ENCODE results near the gene LGALS4. TPM values are rescaled to one million over a fixed set of nuclear protein-coding genes. Genes with fewer than 3 reads are reported as not detected.
"Not testable (repeated sequence)": the region's sequence is repeated elsewhere in the genome, so short reads cannot be mapped to it uniquely, and the experiment has no call there.

LGALS4 gene, protein sequence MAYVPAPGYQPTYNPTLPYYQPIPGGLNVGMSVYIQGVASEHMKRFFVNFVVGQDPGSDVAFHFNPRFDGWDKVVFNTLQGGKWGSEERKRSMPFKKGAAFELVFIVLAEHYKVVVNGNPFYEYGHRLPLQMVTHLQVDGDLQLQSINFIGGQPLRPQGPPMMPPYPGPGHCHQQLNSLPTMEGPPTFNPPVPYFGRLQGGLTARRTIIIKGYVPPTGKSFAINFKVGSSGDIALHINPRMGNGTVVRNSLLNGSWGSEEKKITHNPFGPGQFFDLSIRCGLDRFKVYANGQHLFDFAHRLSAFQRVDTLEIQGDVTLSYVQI
- 2.7 and 3.7 TPM in 2 replicates for total RNA-seq
- long read RNA-seq, partial matches to known transcripts = 0 of 2 reads
- long read RNA-seq, other reads (novel, unspliced or antisense) = 1 of 2 reads

DNA sequence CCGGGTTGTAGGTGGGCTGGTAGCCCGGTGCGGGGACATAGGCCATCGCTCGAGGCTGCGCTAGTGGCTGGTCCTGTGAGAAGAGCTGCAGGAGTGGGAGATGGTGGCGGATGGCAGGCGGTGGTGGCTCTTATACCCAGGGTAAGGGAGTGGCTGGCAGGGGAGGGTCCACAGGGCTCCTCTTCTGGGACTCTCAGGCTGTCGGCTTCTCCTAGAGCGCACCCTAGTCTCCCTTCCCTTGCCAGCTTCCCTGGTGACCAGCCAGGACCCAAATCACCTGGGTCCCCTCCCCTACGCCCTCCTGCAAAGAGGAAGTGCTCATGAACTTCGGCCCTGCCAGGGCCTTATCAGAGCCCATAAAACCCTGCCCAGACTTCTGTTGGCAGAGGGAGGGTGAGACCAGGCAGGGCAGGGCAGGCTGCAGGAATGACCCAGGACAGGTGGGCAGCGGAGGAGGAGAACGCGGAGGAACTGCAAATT, at the start of gene LGALS4:
Gene LGALS4 (minus strand): TSS at position 105 of the 480 bp plus-strand sequence. CDS start 59 bp downstream, at position 46.
- H3K27ac Mint-ChIP-seq = peak within 1 kb of the TSS; percentile 24
- H3K27me3 Mint-ChIP-seq = no peaks in the 10 kb centered on the region

DNA sequence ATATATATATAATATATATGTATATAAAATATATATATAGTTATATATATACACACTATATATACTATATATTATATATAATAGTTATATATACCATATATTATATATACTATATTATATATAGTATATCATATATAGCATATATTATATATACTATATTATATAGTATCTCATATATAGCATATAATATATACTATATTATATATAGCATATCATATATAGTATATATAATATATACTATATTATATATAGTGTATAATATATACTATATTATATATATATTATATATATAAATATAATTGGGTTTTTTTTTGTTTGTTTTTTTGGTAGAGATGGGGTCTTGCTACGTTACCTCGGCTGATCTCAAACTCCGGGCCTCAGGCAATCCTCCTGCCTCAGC, 48.6 kb upstream of the LGALS4 start:
- DNase-seq (ENCODE audit: low spot score, unreplicated experiment) = no peak
- Mint-ChIP-seq H3K4me1 (ENCODE audit: low read depth) (peaks cover 14% of the 10 kb centered on the region), H3K27me3 (no peaks in the 10 kb centered on the region), H3K9me3 (ENCODE audit: low read depth) (peaks cover 4% of the 10 kb centered on the region), H3K4me3 (ENCODE audit: low read depth) (no peak overlapping the region), H3K27ac (no peak overlapping the region), H3K36me3 (ENCODE audit: insufficient read depth) (peaks cover 2% of the 10 kb centered on the region)
- TF ChIP-seq, protein P1, sequence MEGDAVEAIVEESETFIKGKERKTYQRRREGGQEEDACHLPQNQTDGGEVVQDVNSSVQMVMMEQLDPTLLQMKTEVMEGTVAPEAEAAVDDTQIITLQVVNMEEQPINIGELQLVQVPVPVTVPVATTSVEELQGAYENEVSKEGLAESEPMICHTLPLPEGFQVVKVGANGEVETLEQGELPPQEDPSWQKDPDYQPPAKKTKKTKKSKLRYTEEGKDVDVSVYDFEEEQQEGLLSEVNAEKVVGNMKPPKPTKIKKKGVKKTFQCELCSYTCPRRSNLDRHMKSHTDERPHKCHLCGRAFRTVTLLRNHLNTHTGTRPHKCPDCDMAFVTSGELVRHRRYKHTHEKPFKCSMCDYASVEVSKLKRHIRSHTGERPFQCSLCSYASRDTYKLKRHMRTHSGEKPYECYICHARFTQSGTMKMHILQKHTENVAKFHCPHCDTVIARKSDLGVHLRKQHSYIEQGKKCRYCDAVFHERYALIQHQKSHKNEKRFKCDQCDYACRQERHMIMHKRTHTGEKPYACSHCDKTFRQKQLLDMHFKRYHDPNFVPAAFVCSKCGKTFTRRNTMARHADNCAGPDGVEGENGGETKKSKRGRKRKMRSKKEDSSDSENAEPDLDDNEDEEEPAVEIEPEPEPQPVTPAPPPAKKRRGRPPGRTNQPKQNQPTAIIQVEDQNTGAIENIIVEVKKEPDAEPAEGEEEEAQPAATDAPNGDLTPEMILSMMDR (IDR thresholded peaks at IDR 0.05; ENCODE audit: unreplicated experiment) = no peak

More for the DNA sequence above, at the start of gene LGALS4:
- Mint-ChIP-seq H3K4me3 (ENCODE audit: low read depth) (no peak within 1 kb of the TSS), H3K36me3 (ENCODE audit: insufficient read depth) (peaks cover 10% of the 10 kb centered on the region), H3K4me1 (ENCODE audit: low read depth) (peaks cover 5% of the 10 kb centered on the region), H3K9me3 (ENCODE audit: low read depth) (no peaks in the 10 kb centered on the region)
- TF ChIP-seq, protein P1 (IDR thresholded peaks at IDR 0.05; ENCODE audit: unreplicated experiment) = no peak
- DNase-seq (ENCODE audit: low spot score, unreplicated experiment) = no peak

DNA sequence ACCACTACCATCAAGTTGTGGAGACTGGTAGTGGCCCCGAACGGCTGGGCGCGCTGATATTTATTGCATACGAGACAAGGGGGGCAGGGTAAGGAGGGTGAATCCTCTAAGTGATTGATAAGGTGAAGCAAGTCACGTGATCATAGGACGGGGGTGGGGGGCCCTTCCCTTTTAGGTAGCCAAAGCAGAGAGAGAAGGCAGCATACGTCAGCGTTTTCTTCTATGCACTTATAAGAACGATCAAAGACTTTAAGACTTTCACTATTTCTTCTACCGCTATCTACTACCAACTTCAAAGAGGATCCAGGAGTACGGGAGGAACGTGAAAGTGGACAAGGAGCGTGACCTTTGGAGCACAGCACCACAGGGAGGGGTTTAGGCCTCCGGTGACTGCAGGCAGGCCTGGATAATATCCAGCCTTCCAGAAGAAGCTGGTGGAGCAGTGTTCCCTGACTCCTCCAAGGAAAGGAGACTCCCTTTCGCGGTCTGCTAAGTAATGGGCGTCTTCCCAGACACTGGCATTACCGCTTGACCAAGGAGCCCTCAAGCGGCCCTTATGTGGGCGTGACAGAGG, 47.0 kb upstream of the LGALS4 start:
- H3K4me3 Mint-ChIP-seq (ENCODE audit: low read depth); H3K36me3 Mint-ChIP-seq (ENCODE audit: insufficient read depth); H3K27me3 Mint-ChIP-seq; H3K9me3 Mint-ChIP-seq (ENCODE audit: low read depth); DNase-seq (ENCODE audit: low spot score, unreplicated experiment): not testable (repeated sequence)
- Mint-ChIP-seq H3K4me1 (ENCODE audit: low read depth) (peaks cover 14% of the 10 kb centered on the region), H3K27ac (peak overlapping the region; percentile 24)

DNA sequence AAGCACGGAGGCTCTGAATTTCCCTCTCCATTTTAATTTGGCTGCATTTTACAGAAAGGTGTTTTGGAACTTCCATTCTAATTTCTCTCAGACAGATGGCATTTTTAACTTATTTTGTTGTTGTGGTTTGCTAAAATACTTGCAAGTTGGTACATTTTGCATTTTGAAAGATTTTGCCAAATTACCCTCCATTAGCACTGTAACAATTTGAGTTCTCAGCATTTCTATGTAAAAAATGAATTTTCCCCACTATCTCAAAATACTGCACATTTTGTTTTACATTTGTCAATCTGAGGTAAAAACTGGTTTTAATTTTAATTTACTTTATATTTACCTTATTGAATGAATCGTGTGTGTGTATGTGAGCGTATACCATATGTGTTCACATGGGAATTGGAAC, 44.1 kb upstream of the LGALS4 start:
- Mint-ChIP-seq H3K27ac (no peak overlapping the region), H3K36me3 (ENCODE audit: insufficient read depth) (peaks cover 2% of the 10 kb centered on the region), H3K4me1 (ENCODE audit: low read depth) (peaks cover 12% of the 10 kb centered on the region), H3K4me3 (ENCODE audit: low read depth) (no peak overlapping the region), H3K27me3 (no peaks in the 10 kb centered on the region), H3K9me3 (ENCODE audit: low read depth) (peaks cover 4% of the 10 kb centered on the region)
- no peak for DNase-seq (ENCODE audit: low spot score, unreplicated experiment)
- TF ChIP-seq, protein P1 (IDR thresholded peaks at IDR 0.05; ENCODE audit: unreplicated experiment) = no peak

DNA sequence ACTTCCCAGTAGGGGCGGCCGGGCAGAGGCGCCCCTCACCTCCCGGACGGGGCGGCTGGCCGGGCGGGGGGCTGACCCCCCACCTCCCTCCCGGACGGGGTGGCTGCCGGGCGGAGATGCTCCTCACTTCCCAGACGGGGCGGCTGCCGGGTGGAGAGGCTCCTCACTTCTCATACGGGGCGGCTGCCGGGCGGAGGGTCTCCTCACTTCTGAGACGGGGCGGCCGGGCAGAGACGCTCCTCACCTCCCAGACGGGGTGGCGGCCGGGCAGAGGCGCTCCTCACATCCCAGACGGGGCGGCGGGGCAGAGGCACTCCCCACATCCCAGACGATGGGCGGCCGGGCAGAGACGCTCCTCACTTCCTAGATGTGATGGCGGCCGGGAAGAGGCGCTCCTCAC, 43.0 kb upstream of the LGALS4 start:
- DNase-seq (ENCODE audit: low spot score, unreplicated experiment) = not testable (repeated sequence)

DNA sequence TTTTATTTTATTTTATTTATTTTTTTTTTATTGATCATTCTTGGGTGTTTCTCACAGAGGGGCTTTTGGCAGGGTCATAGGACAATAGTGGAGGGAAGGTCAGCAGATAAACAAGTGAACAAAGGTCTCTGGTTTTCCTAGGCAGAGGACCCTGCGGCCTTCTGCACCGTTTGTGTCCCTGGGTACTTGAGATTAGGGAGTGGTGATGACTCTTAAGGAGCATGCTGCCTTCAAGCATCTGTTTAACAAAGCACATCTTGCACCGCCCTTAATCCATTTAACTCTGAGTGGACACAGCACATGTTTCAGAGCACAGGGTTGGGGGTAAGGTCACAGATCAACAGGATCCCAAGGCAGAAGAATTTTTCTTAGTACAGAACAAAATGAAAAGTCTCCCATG, 42.2 kb upstream of the LGALS4 start:
- not testable (repeated sequence) for DNase-seq (ENCODE audit: low spot score, unreplicated experiment); H3K27me3 Mint-ChIP-seq; H3K27ac Mint-ChIP-seq; H3K9me3 Mint-ChIP-seq (ENCODE audit: low read depth); H3K36me3 Mint-ChIP-seq (ENCODE audit: insufficient read depth); H3K4me3 Mint-ChIP-seq (ENCODE audit: low read depth)
- peaks cover 19% of the 10 kb centered on the region for H3K4me1 Mint-ChIP-seq (ENCODE audit: low read depth)

More for the DNA sequence above, 43.0 kb upstream of the LGALS4 start:
- not testable (repeated sequence) for H3K9me3 Mint-ChIP-seq (ENCODE audit: low read depth); H3K36me3 Mint-ChIP-seq (ENCODE audit: insufficient read depth); H3K4me3 Mint-ChIP-seq (ENCODE audit: low read depth); H3K27ac Mint-ChIP-seq; H3K27me3 Mint-ChIP-seq
- H3K4me1 Mint-ChIP-seq (ENCODE audit: low read depth) = peaks cover 18% of the 10 kb centered on the region

Measured in progenitor cell of endocrine pancreas (in vitro differentiated cells).